ENCODE data around the gene PRKAG3. TPM values are rescaled to one million over a fixed set of nuclear protein-coding genes. Genes with fewer than 3 reads are reported as not detected.

The PRKAG3 gene
- polyA plus RNA-seq, 1 of the 3 experiments (the other 2 are of a cell fraction) = not detected

GRCh38 chr2:218804817-218805216 lies 26.8 kb downstream of the PRKAG3 start:
- Histone ChIP-seq H3K9ac (no peak overlapping the region), H3K27ac (ENCODE audit: low read depth in 2 of 2, low read length in 1 of 2) (no peak overlapping the region), H3K27me3 (ENCODE audit: insufficient read depth) (no peaks in the 10 kb centered on the region), H3K36me3 (replicated peaks in 1 of 2; ENCODE audit: control insufficient read depth in 1 of 2, insufficient read depth in 2 of 2, low read length in 1 of 2) (no peaks in the 10 kb centered on the region), H3K9me3 (0 out of 2 replicates have a peak, but pooled peaks cover 4% of the 10 kb centered on the region), H3K4me1 (ENCODE audit: control insufficient read depth in 1 of 2, insufficient read depth in 2 of 2, low read depth in 1 of 2, low read length in 1 of 2) (peaks cover 0 to 9% of the 10 kb centered on the region in 2 experiments; a peak in 2 of 4 replicates), H3K4me2 (no peak overlapping the region), H2AFZ (ENCODE audit: low read depth) (no peak overlapping the region; the same call in 1 of the 2 replicates), H4K20me1 (ENCODE audit: insufficient read depth) (no peaks in the 10 kb centered on the region), H3K79me2 (ENCODE audit: insufficient read depth) (no peaks in the 10 kb centered on the region), H3K9me2 (no peaks in the 10 kb centered on the region), H3K4me3 (ENCODE audit: low read depth in 2 of 2, low read length in 1 of 2) (no peak overlapping the region), H3F3A (replicated peaks; ENCODE audit: insufficient read depth) (no peaks in the 10 kb centered on the region)
- TF ChIP-seq TCF12 (IDR thresholded peaks at IDR 0.05) = no peak
- no peak for TF ChIP-seq USF1 (IDR thresholded peaks at IDR 0.05; ENCODE audit: borderline replicate concordance, low read depth)
- WGBS (ENCODE audit: low lambda C conversion rate) = 62% methylated on average over 1 of the region's 1 CpG
- DNase-seq = no peak
- ChIA-PET POLR2A (no interaction called here), CTCF (interaction anchor here (1.1 to 1.6 kb wide), 2 partner anchors 9 to 30 kb away, joined by 3 to 4 read pairs; no protein-coding TSS in a partner anchor)

GRCh38 chr2:218802386-218802994 lies 29.1 kb downstream of the PRKAG3 start:
- WGBS (ENCODE audit: low lambda C conversion rate) = 59% methylated on average over 4 of the region's 4 CpGs
- H3K79me2 ChIP-seq (ENCODE audit: insufficient read depth) = no peaks in the 10 kb centered on the region
- DNase-seq = no peak
- H3K36me3 ChIP-seq (replicated peaks in 1 of 2; ENCODE audit: control insufficient read depth in 1 of 2, insufficient read depth in 2 of 2, low read length in 1 of 2) = no peaks in the 10 kb centered on the region
- no peaks in the 10 kb centered on the region for H4K20me1 ChIP-seq (ENCODE audit: insufficient read depth)
- H3K4me2 ChIP-seq = no peak overlapping the region
- H3K27me3 ChIP-seq (ENCODE audit: insufficient read depth) = no peaks in the 10 kb centered on the region
- ChIA-PET POLR2A (interaction anchor here (0.6 kb wide), 1 partner anchor 161 kb away, joined by 5 read pairs; no protein-coding TSS in a partner anchor), CTCF (no interaction called here)
- no peaks in the 10 kb centered on the region for H3F3A ChIP-seq (replicated peaks; ENCODE audit: insufficient read depth)
- no peak overlapping the region for H3K9ac ChIP-seq
- no peak overlapping the region for H3K4me3 ChIP-seq (ENCODE audit: low read depth in 2 of 2, low read length in 1 of 2)
- no peak overlapping the region for H2AFZ ChIP-seq (ENCODE audit: low read depth)
- no peaks in the 10 kb centered on the region for H3K9me2 ChIP-seq
- 0 out of 2 replicates have a peak, but pooled peaks cover 4% of the 10 kb centered on the region for H3K9me3 ChIP-seq
- peaks cover 6 to 9% of the 10 kb centered on the region in 2 experiments; a peak in 2 of 4 replicates for H3K4me1 ChIP-seq (ENCODE audit: control insufficient read depth in 1 of 2, insufficient read depth in 2 of 2, low read depth in 1 of 2, low read length in 1 of 2)
- H3K27ac ChIP-seq (ENCODE audit: low read depth in 2 of 2, low read length in 1 of 2) = no peak overlapping the region
- TF ChIP-seq POLR2AphosphoS5 (IDR thresholded peaks at IDR 0.05; ENCODE audit: low read depth, low read length) (no peak), RFX5 (IDR thresholded peaks at IDR 0.05; ENCODE audit: low read length) (no peak), REST (IDR thresholded peaks at IDR 0.05; ENCODE audit: low read depth, low read length) (no peak), RCOR1 (IDR thresholded peaks at IDR 0.05; ENCODE audit: low read length) (no peak), EP300 (IDR thresholded peaks at IDR 0.05; ENCODE audit: borderline replicate concordance in 1 of 2, low read depth in 1 of 2, low read length in 1 of 2) (no peak), RAD21 (IDR thresholded peaks at IDR 0.05; ENCODE audit: low read length) (no peak), CTCF (IDR thresholded peaks at IDR 0.05) (no peak), MEF2A (IDR thresholded peaks at IDR 0.05; ENCODE audit: borderline replicate concordance, low read depth) (no peak), CHD2 (IDR thresholded peaks at IDR 0.05; ENCODE audit: low read length, partially characterized antibody) (no peak), USF2 (IDR thresholded peaks at IDR 0.05; ENCODE audit: borderline replicate concordance, low read depth, low read length) (no peak), SMC3 (IDR thresholded peaks at IDR 0.05; ENCODE audit: low read depth, low read length) (no peak), ELF1 (IDR thresholded peaks at IDR 0.05) (no peak), FOSL2 (IDR thresholded peaks at IDR 0.05; ENCODE audit: borderline replicate concordance, low read depth) (no peak)
- TF ChIP-seq, protein P1, sequence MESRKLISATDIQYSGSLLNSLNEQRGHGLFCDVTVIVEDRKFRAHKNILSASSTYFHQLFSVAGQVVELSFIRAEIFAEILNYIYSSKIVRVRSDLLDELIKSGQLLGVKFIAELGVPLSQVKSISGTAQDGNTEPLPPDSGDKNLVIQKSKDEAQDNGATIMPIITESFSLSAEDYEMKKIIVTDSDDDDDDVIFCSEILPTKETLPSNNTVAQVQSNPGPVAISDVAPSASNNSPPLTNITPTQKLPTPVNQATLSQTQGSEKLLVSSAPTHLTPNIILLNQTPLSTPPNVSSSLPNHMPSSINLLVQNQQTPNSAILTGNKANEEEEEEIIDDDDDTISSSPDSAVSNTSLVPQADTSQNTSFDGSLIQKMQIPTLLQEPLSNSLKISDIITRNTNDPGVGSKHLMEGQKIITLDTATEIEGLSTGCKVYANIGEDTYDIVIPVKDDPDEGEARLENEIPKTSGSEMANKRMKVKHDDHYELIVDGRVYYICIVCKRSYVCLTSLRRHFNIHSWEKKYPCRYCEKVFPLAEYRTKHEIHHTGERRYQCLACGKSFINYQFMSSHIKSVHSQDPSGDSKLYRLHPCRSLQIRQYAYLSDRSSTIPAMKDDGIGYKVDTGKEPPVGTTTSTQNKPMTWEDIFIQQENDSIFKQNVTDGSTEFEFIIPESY (IDR thresholded peaks at IDR 0.05; ENCODE audit: borderline replicate concordance, low read depth) = no peak
- TF ChIP-seq, protein P2, sequence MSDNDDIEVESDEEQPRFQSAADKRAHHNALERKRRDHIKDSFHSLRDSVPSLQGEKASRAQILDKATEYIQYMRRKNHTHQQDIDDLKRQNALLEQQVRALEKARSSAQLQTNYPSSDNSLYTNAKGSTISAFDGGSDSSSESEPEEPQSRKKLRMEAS (IDR thresholded peaks at IDR 0.05; ENCODE audit: low read depth) = no peak

Data from SK-N-SH (cell line).